Tibial nerve (tissue), 4 donors: ENCODE measurements around the gene STK39. TPM values are rescaled to one million over a fixed set of nuclear protein-coding genes. Genes with fewer than 3 reads are reported as not detected.

Experiments
- DNase-seq, 2 donors: peaks; one replicate each; pipeline ENCODE4 v3.0.0-alpha.2; 2019; ENCODE audit warnings: low spot score in 2 of 2
- H3K27ac ChIP-seq, 4 donors: fragments of 200-600 bp; sonication (generic) in 3 of 4; one replicate each; pipeline ENCODE4 v1.5.1; 2017 to 2019; ENCODE audit warnings: mild to moderate bottlenecking in 1 of 4
- H3K27me3 ChIP-seq, 2 donors: fragments of 200-600 bp; sonication (generic) in 1 of 2; one replicate each; pipeline versions ENCODE4 v1.5.1 to v1.6.0; 2017 to 2019
- H3K36me3 ChIP-seq, 3 donors: fragments of 200-600 bp; sonication (generic); one replicate each; pipeline ENCODE4 v1.5.1; 2018 to 2019
- H3K4me1 ChIP-seq, 4 donors: fragments of 200-600 bp; sonication (generic) in 3 of 4; one replicate each; pipeline ENCODE4 v1.5.1; 2017 to 2019
- H3K4me3 ChIP-seq, 4 donors: fragments of 200-600 bp; sonication (generic) in 3 of 4; one replicate each; pipeline ENCODE4 v1.5.1; 2017 to 2019; ENCODE audit warnings: mild to moderate bottlenecking in 1 of 4, moderate library complexity in 1 of 4
- H3K9me3 ChIP-seq, 4 donors: fragments of 200-600 bp; sonication (generic) in 3 of 4; one replicate each; pipeline ENCODE4 v1.5.1; 2017 to 2019
- EP300 ChIP-seq, 2 donors: sonication (generic); formaldehyde crosslinking; IDR thresholded peaks; one replicate each; pipeline ENCODE4 v1.6.1; 2017; ENCODE audit warnings: antibody characterized with exemption in 2 of 2, mild to moderate bottlenecking in 1 of 2
- POLR2A ChIP-seq, 2 donors: fragments of 450-650 bp; IDR thresholded peaks; one replicate each; pipeline ENCODE4 v1.6.1; 2017; ENCODE audit warnings: antibody characterized with exemption in 2 of 2, mild to moderate bottlenecking in 2 of 2, moderate library complexity in 2 of 2
- whole genome bisulfite sequencing, 2 donors: methylation state at CpG; one replicate each; pipeline ENCODE4 v1.1.5; 2018; 5-methylcytosine and 5-hydroxymethylcytosine counted together
- total RNA-seq, 4 donors: library from RNA; depleted of rRNA; stranded (reverse); fragments of >200 nt; gene quantifications; one replicate each; pipeline ENCODE4 v1.1.0, GENCODE V29; 2016
- TF ChIP-seq, protein P1 (sequence below), 5 experiments: fragments of 200-600 bp in 3 of 5; fragments of 450-650 bp in 2 of 5; sonication (generic) in 3 of 5; IDR thresholded peaks; one replicate each; pipeline ENCODE4 v1.5.1; 2016 to 2019; ENCODE audit warnings: antibody characterized with exemption in 5 of 5, mild to moderate bottlenecking in 3 of 5, moderate library complexity in 2 of 5

Gene STK39
- total RNA-seq, 4 donors from 2014 or later: 8.5 to 13.5 (median 12.0) TPM

DNA sequence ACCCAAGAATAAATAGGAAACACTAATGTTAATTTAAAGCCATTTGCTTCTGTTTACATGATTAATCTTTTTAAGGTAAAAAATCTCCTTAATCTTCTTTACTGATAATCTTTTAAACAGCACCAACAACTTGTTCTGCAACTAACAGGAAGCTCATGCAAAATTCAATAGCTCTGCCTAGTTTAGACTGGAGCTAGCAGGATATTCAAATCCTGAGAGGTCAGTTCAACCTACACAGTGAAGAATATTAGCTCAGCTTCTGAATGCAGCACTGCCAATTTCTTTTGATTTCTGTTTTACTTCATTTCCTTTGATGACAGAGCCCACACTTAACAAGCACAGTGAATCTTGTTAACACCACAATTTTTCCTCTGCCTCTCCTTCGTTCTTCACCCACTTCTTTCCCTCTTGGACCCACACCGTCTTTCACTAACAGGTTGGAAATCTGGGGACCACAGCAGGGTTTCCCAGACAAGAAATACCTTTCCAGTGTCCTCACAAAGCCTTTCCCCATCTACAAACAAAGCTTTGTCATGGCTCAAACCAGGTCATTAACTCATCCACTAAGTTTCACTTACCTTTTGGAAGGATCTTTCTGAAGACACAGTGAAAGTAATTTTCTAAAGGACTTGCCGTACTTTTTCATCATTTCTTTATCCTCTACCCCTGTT lies 109.8 kb downstream of the STK39 start:
- H3K9me3 ChIP-seq: no peaks in the 10 kb centered on the region
- no peak for DNase-seq
- peak overlapping the region in 1 of 4 donors; percentile 41 for H3K27ac ChIP-seq
- no peak for TF ChIP-seq EP300 (IDR thresholded peaks at IDR 0.05)
- TF ChIP-seq, protein P1, sequence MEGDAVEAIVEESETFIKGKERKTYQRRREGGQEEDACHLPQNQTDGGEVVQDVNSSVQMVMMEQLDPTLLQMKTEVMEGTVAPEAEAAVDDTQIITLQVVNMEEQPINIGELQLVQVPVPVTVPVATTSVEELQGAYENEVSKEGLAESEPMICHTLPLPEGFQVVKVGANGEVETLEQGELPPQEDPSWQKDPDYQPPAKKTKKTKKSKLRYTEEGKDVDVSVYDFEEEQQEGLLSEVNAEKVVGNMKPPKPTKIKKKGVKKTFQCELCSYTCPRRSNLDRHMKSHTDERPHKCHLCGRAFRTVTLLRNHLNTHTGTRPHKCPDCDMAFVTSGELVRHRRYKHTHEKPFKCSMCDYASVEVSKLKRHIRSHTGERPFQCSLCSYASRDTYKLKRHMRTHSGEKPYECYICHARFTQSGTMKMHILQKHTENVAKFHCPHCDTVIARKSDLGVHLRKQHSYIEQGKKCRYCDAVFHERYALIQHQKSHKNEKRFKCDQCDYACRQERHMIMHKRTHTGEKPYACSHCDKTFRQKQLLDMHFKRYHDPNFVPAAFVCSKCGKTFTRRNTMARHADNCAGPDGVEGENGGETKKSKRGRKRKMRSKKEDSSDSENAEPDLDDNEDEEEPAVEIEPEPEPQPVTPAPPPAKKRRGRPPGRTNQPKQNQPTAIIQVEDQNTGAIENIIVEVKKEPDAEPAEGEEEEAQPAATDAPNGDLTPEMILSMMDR (IDR thresholded peaks at IDR 0.05): no peak
- no peak for TF ChIP-seq POLR2A (IDR thresholded peaks at IDR 0.05)
- WGBS, 2 donors: 76 to 83% methylated on average over 3 of the region's 3 CpGs
- peaks cover 0 to 7% (median 0%) of the 10 kb centered on the region in 4 donors for H3K4me1 ChIP-seq
- no peak overlapping the region for H3K4me3 ChIP-seq
- H3K36me3 ChIP-seq: peaks cover 0 to 17% (median 0%) of the 10 kb centered on the region in 3 donors
- H3K27me3 ChIP-seq: no peaks in the 10 kb centered on the region

DNA sequence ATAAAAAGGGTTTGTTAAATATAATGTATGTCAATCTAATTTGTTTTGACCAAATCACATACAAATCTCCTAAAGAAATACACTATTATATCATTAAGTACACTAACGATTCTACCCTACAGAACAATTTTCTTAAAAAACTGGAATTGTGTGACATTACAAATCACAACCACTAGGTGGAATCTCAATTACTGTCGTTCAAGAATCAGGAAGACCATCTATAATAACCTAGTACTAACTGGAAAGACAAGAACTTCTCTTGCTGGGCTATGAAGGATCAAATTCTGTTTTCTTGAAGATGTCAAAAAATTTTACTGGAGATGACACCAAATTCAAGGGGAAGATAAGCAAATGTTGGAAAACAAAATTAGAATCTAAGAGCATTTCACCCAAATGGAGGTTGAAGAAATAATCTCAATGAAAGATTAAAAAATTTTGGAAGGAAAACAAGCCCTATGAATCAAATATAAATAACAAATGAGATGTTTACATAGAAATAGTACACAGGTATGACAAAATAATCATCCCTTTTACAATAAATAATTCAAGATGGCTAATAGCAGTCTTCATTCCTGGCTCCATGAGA lies 110.9 kb downstream of the STK39 start:
- H3K36me3 ChIP-seq: peaks cover 0 to 17% (median 0%) of the 10 kb centered on the region in 3 donors
- TF ChIP-seq POLR2A (IDR thresholded peaks at IDR 0.05): no peak
- TF ChIP-seq, protein P1 (IDR thresholded peaks at IDR 0.05): peak; percentile 24 to 44 (median 40)
- H3K9me3 ChIP-seq: no peaks in the 10 kb centered on the region
- peak overlapping the region in 1 of 4 donors; percentile 9 for H3K27ac ChIP-seq
- DNase-seq: no peak
- peaks cover 0 to 7% (median 0%) of the 10 kb centered on the region in 4 donors for H3K4me1 ChIP-seq
- 27 to 32% methylated on average over 2 of the region's 2 CpGs for WGBS, 2 donors
- no peak overlapping the region for H3K4me3 ChIP-seq
- H3K27me3 ChIP-seq: no peaks in the 10 kb centered on the region

DNA sequence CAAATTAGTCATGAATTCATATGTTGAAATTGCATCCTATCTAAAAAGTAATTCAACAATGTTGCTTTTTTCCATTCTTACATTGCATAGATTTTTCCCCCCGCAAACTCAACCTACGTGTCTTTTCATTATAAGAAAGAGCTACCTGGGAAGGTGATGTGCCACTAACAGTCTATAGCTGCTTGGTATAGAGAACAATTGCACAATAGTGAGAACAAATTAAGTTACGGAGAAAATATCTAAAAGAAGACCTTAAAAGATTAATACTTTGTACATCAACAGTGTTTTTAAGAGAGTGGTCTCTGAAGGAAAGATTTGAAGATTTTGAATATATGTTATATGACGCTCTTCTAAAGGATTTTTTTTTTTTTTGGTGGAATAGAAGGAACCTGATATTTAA lies 111.8 kb downstream of the STK39 start:
- no peak for DNase-seq
- Histone ChIP-seq H3K36me3 (peaks cover 0 to 17% (median 0%) of the 10 kb centered on the region in 3 donors), H3K4me1 (peaks cover 0 to 12% (median 0%) of the 10 kb centered on the region in 4 donors), H3K27ac (no peak overlapping the region), H3K9me3 (no peaks in the 10 kb centered on the region), H3K4me3 (no peak overlapping the region), H3K27me3 (no peaks in the 10 kb centered on the region)
- TF ChIP-seq POLR2A (IDR thresholded peaks at IDR 0.05) (no peak), EP300 (IDR thresholded peaks at IDR 0.05) (no peak)
- TF ChIP-seq, protein P1 (IDR thresholded peaks at IDR 0.05): no peak
- 96 to 100% methylated on average over 4 of the region's 4 CpGs for WGBS, 2 donors

DNA sequence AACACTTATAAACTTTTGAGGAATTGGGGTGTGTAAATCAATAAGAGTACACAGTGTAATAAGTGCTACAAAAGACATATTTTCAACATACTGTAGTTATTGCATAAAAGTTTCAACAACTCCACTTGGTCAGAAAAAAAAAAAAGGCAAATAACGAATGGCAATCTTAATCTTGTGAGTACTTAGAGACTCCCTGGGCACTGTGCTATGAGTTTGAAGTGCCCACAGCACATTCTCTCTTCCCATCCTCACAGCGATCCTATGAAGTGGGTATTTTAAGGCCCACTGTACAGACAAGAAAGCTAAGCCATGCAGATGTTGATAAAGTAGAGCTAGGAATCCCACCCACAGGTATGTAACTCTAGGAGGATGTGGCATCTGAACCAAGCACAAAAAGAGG lies 112.3 kb downstream of the STK39 start:
- Histone ChIP-seq H3K36me3 (peaks cover 0 to 17% (median 0%) of the 10 kb centered on the region in 3 donors), H3K4me1 (peaks cover 0 to 17% (median 0%) of the 10 kb centered on the region in 4 donors), H3K9me3 (no peaks in the 10 kb centered on the region), H3K4me3 (no peak overlapping the region), H3K27ac (no peak overlapping the region), H3K27me3 (no peaks in the 10 kb centered on the region)
- TF ChIP-seq POLR2A (IDR thresholded peaks at IDR 0.05) (no peak), EP300 (IDR thresholded peaks at IDR 0.05) (no peak)
- TF ChIP-seq, protein P1 (IDR thresholded peaks at IDR 0.05): no peak
- no peak for DNase-seq
- 80 to 91% methylated on average over 2 of the region's 2 CpGs for WGBS, 2 donors

DNA sequence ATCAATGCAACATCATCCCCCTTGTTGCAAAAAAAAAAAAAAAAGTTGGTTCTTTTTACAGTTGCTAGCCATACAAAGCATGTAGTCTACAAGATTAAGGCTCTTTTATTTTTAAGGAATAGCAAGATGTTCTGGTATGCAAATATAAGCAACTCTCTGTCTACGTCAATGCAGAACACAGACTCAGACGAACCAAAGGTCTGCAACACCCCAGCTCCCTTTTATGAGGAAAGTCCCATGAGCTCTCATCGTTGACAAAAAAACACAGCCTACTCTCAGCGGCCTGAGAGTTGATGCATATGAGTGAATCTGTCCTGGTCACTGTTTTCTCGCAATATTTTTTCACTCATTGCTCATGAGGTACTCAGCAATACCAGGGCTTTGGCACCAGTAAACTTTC lies 112.9 kb downstream of the STK39 start:
- Histone ChIP-seq H3K36me3 (peaks cover 0 to 17% (median 0%) of the 10 kb centered on the region in 3 donors), H3K4me3 (no peak overlapping the region), H3K9me3 (no peaks in the 10 kb centered on the region), H3K27me3 (no peaks in the 10 kb centered on the region), H3K4me1 (peaks cover 0 to 19% (median 0%) of the 10 kb centered on the region in 4 donors), H3K27ac (no peak overlapping the region)
- no peak for DNase-seq
- TF ChIP-seq POLR2A (IDR thresholded peaks at IDR 0.05): no peak
- no peak for TF ChIP-seq EP300 (IDR thresholded peaks at IDR 0.05)
- TF ChIP-seq, protein P1 (IDR thresholded peaks at IDR 0.05): no peak
- 61 to 64% methylated on average over 5 of the region's 5 CpGs for WGBS, 2 donors
